ENCODE data around the gene TNNT3.

Gene TNNT3

GRCh38 chr11:1928891-1929541 lies 9.5 kb downstream of the TNNT3 start:
- no peaks in the 10 kb centered on the region for H3K4me1 Mint-ChIP-seq (ENCODE audit: low read depth)

DNA sequence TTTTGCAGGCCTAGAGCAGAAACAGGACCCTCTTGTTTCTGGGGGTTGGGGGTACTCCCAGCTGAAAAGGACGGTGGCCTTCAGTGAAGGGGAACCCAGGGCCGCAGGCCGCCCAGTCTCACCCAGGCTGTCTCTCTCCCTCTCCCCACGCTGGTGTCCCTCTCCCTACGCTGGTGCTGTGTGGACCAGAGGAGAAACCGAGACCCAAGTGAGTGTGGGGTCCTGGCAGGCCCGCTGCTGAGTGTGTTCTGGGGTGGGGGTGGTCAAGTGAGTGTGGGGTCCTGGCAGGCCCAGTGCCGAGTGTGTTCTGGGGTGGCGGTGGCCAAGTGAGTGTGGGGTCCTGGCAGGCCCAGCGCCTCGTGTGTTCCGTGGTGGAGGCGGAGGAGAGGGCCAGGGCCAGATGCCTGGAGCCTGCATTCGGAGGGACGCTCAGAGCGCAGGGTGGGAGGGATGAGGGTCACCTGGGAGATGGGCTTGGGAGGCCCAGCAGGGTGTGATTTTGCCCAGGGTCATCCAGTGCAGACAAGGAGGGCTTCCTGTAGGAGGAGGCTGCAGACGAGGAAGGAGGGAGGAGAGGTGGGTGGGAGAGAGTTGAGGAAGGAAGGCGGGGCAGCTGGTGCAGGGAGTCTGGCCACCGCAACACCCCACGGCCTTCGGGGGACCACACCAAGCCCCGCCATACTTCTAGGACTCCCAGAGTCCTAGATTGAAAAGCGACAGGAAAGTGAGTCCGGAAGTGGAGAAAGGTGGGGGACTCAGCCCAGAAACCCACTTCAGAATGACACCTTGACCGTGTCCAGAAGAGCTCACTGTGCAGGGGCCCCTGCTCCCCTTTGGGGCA lies 10.3 kb downstream of the TNNT3 start:
- Mint-ChIP-seq H3K36me3 (ENCODE audit: low read depth) (no peaks in the 10 kb centered on the region), H3K27ac (no peak overlapping the region)

More at GRCh38 chr11:1928891-1929541, 9.5 kb downstream of the TNNT3 start:
- no peaks in the 10 kb centered on the region for H3K9me3 Mint-ChIP-seq
- peaks cover 4% of the 10 kb centered on the region for H3K27me3 Mint-ChIP-seq (ENCODE audit: low read depth)
- H3K4me3 Mint-ChIP-seq = no peak overlapping the region
- no peak overlapping the region for H3K27ac Mint-ChIP-seq
- H3K36me3 Mint-ChIP-seq (ENCODE audit: low read depth) = no peaks in the 10 kb centered on the region

DNA sequence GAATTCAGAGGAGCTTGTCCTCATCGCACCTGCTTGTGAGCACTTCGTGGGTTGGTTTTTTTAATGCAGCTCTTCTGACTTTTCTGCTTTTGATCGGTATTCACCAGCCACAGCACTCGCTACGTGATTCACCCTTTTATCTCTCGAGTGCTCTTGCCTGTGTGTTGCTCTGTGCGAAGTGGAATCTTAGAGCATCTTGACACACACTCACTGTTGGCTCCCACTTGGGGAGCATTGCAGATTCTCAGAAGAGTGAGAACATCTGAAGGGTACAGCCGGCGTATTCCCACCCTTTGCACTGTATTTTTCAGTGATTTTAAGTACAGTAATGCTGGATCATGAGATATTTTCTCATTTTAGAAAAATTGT lies 10.9 kb downstream of the TNNT3 start:
- H3K36me3 Mint-ChIP-seq (ENCODE audit: low read depth) = no peaks in the 10 kb centered on the region
- peaks cover 4% of the 10 kb centered on the region for H3K27me3 Mint-ChIP-seq (ENCODE audit: low read depth)
- H3K4me3 Mint-ChIP-seq = no peak overlapping the region
- H3K9me3 Mint-ChIP-seq = no peaks in the 10 kb centered on the region
- H3K27ac Mint-ChIP-seq = no peak overlapping the region
- no peaks in the 10 kb centered on the region for H3K4me1 Mint-ChIP-seq (ENCODE audit: low read depth)

More for the DNA sequence above, 10.3 kb downstream of the TNNT3 start:
- H3K4me3 Mint-ChIP-seq = no peak overlapping the region
- peaks cover 4% of the 10 kb centered on the region for H3K27me3 Mint-ChIP-seq (ENCODE audit: low read depth)
- H3K4me1 Mint-ChIP-seq (ENCODE audit: low read depth) = no peaks in the 10 kb centered on the region
- H3K9me3 Mint-ChIP-seq = no peaks in the 10 kb centered on the region

DNA sequence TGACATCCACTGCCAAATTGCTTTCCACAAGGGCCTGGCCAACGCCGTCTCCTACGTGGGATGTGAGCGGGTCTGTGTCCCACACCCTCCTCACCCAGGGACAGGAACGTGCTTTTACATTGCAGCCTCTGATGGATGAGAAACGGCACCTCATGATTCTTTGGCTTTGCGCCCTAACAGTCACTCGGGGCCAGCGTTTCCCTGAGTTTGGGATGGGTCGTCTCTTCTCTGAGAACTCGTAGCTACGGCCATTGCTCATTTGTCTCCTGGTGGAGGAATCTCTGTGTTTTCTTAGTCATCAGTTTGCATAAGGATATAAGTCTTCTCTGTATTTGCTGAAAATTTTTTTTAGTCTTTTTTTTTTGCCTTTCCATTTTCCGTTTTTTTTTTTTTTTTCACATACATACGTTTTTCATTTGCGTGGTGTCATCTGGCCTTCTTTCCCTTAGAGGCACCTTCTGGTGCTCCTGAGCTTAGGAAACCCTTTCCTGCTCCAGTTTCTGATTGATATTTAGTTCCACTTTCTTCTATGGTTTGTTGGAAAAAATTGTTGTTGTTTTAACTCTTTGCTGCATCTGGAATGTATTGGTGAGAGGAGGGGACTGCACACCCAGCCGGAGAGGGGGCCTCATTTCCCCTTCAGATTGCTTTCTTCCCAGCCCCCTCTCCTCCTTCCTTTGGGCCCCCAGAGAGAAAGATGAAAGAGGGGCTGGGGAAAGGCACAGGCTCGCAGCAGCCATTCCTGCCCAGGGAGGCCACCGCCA lies 12.0 kb downstream of the TNNT3 start:
- Mint-ChIP-seq H3K36me3 (ENCODE audit: low read depth) (no peaks in the 10 kb centered on the region), H3K27ac (no peak overlapping the region), H3K9me3 (no peaks in the 10 kb centered on the region), H3K4me1 (ENCODE audit: low read depth) (no peaks in the 10 kb centered on the region), H3K27me3 (ENCODE audit: low read depth) (peaks cover 4% of the 10 kb centered on the region), H3K4me3 (no peak overlapping the region)

DNA sequence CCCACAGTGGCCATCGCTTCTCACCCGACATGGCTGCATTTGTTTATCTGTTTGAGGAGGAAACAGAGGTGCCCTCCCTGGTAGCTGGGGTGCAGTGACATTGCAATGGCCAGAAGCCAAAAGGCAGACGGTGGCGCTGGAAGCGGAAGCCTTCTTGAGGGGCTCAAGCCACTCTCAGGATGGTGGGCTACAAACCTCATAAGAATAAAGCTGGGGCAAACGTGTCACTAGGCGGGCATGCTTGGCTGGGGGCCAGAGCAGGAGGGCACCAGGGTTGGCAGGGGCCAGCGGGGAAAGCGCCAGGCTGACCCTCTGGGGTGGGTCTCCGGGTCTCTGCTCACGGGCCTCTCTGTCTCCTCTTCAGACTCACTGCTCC lies 12.6 kb downstream of the TNNT3 start:
- Mint-ChIP-seq H3K36me3 (ENCODE audit: low read depth) (no peaks in the 10 kb centered on the region), H3K4me1 (ENCODE audit: low read depth) (no peaks in the 10 kb centered on the region), H3K4me3 (no peak overlapping the region), H3K9me3 (no peaks in the 10 kb centered on the region), H3K27me3 (ENCODE audit: low read depth) (peaks cover 4% of the 10 kb centered on the region), H3K27ac (no peak overlapping the region)

DNA sequence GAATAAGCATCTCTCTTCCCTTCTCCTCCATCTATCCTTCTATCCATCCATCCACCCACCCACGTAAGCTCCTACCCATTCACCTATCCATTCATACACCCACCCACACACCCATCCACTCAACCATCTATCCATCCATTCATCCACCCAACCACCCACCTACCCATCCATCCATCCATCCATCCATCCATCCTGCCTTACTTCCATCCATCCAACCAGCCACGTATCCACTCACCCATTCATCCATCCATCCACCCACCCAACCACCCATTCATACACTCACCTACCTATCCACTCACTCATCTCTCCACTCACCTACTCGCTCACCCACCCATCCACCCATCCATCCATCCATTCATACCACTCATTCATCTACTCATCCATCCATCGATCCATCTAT lies 13.2 kb downstream of the TNNT3 start:
- Mint-ChIP-seq H3K4me1 (ENCODE audit: low read depth) (no peaks in the 10 kb centered on the region), H3K4me3 (no peak overlapping the region), H3K27me3 (ENCODE audit: low read depth) (peaks cover 4% of the 10 kb centered on the region), H3K27ac (no peak overlapping the region), H3K9me3 (no peaks in the 10 kb centered on the region), H3K36me3 (ENCODE audit: low read depth) (no peaks in the 10 kb centered on the region)

DNA sequence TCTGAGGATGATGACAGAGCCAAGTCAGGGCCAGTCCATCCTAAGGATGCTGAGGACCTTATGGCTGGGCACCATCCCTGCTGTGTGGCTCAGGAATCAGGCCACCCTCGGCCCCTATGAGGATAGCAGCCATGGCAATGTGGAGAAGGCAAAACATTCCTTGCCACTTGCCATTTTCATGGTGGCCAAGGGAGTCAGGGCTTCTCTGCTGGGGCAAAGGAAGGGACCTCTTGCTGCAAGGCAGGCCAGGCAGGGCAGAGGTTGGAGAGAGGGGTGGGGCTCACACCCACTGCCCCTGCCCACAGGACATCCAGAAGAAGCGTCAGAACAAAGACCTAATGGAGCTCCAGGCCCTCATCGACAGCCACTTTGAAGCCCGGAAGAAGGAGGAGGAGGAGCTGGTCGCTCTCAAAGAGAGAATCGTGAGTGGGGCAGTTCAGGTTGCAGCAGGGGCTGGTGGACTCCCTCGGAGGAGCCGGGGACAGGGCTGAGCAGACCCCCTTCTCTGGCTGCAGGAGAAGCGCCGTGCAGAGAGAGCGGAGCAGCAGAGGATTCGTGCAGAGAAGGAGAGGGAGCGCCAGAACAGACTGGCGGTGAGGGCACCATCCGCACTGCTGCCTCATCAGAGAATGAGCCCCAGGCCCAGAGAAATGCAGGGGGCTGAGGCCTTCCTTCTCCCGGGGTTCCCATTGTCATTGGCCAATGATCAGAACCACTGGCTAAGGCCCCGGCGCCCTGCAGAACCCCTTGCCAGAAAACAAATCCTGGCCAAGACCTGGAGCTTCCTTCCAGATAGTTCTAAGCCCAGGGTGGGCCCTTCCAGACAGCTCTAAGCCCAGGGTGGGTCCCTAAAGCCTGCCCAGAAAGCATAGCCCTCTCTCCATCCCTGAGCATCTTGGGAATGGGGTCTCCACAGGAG lies 14.2 kb downstream of the TNNT3 start:
- Mint-ChIP-seq H3K9me3 (no peaks in the 10 kb centered on the region), H3K27me3 (ENCODE audit: low read depth) (peaks cover 4% of the 10 kb centered on the region), H3K4me3 (no peak overlapping the region), H3K27ac (no peak overlapping the region), H3K4me1 (ENCODE audit: low read depth) (no peaks in the 10 kb centered on the region), H3K36me3 (ENCODE audit: low read depth) (no peaks in the 10 kb centered on the region)

DNA sequence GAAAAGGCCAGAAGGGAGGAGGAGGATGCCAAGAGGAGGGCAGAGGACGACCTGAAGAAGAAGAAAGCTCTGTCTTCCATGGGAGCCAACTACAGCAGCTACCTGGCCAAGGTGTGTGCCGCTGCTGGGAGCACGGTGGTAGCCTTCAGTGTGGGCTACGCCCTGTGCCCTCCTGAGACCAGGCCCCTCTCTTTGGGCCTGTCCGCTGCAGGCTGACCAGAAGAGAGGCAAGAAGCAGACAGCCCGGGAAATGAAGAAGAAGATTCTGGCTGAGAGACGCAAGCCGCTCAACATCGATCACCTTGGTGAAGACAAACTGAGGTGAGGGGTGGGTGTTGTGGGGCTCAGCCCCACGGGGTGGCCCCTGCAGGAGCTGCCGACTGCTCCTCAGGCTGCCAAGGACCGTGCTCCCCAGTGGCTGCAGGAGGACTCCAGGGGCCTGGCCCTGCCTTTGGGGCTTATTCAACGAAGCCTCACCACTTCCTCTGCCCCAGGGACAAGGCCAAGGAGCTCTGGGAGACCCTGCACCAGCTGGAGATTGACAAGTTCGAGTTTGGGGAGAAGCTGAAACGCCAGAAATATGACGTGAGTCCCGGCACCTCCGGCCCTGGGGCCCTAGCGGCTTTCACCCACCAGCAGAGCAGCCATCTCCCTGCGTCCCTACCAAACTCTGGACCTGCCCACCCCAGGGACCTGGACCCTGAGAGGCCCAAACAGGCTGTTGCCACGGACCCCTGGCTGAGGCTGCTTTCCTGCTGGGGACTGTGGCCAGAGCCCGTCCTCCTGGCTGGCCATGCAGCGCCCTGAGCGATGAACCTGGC lies 15.0 kb downstream of the TNNT3 start:
- Mint-ChIP-seq H3K9me3 (no peaks in the 10 kb centered on the region), H3K27me3 (ENCODE audit: low read depth) (peaks cover 4% of the 10 kb centered on the region), H3K4me1 (ENCODE audit: low read depth) (peaks cover 3% of the 10 kb centered on the region), H3K27ac (no peak overlapping the region), H3K4me3 (no peak overlapping the region), H3K36me3 (ENCODE audit: low read depth) (no peaks in the 10 kb centered on the region)

- Mint-ChIP-seq H3K4me1 (ENCODE audit: low read depth) (peaks cover 4% of the 10 kb centered on the region), H3K36me3 (ENCODE audit: low read depth) (no peaks in the 10 kb centered on the region), H3K27me3 (ENCODE audit: low read depth) (peaks cover 4% of the 10 kb centered on the region), H3K9me3 (no peaks in the 10 kb centered on the region), H3K27ac (no peak overlapping the region), H3K4me3 (no peak overlapping the region)
These were observed 15.9 kb downstream of the TNNT3 start for GRCh38 chr11:1935156-1936071.

DNA sequence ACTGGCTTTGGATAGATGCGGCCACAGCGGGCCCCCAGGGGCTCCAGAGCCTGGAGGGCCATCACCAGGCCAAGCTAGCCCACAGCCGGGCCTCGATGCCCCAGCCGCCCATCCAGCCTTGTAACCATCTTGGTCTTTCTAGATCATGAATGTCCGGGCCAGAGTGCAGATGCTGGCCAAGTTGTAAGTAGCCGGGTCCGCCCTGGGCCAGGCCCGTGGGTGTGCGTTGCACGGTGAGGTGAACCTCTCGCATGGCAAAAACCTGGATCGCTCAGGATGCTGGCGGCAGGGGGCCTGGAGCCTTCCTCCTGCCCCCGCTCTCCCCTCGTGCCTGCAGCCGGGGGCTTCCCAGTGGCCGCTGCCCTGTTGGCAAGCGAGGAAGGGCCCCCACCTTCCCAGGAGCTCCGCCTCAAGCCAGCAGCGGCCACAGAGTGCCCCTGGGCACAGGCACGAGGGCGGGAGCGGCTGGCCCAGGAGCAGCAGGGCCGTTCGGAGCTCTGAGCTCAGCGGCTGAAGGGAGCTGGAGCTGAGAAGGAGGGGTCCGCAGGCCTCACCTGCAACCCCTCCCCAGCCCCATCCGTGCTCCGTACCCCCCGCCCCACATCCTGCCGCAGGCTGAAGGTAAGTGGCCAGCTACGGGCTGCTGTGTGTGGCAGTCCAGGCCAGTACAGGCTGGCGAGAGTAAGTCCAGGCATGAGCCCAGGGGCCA lies 16.7 kb downstream of the TNNT3 start:
- Mint-ChIP-seq H3K9me3 (no peaks in the 10 kb centered on the region), H3K27me3 (ENCODE audit: low read depth) (peaks cover 4% of the 10 kb centered on the region), H3K27ac (no peak overlapping the region), H3K4me1 (ENCODE audit: low read depth) (peaks cover 4% of the 10 kb centered on the region), H3K36me3 (ENCODE audit: low read depth) (no peaks in the 10 kb centered on the region), H3K4me3 (no peak overlapping the region)

- Mint-ChIP-seq H3K4me3 (no peak overlapping the region), H3K27ac (no peak overlapping the region), H3K27me3 (ENCODE audit: low read depth) (no peaks in the 10 kb centered on the region), H3K9me3 (no peaks in the 10 kb centered on the region), H3K36me3 (ENCODE audit: low read depth) (no peaks in the 10 kb centered on the region), H3K4me1 (ENCODE audit: low read depth) (peaks cover 4% of the 10 kb centered on the region)
These were observed 17.5 kb downstream of the TNNT3 start for GRCh38 chr11:1936781-1937615.

Measured in T-helper 1 cell treated with Interleukin-12 subunit alpha and Interleukin-12 subunit beta and Interleukin-4 antibody, amounts not matched to agents 30 μg/mL and 1 μg/mL, for 36 hours (primary cell).